GM12875 (cell line): ENCODE data around the gene DYNLL1.
A peak's percentile ranks its signal among the peaks of the same experiment; 100 is the strongest.

Source experiments
- H3K4me3 ChIP-seq: one replicate; pipeline ENCODE4 v1.5.1; 2011; ENCODE audit warnings: low read depth, low read length, control low read depth
- CTCF ChIP-seq: IDR thresholded peaks from 2 replicates; pipeline ENCODE4 v1.5.1; 2011; ENCODE audit warnings: low read depth, mild to moderate bottlenecking, control low read depth, inconsistent platforms, low read length, moderate library complexity, borderline replicate concordance; ENCODE audit not compliant: insufficient read depth

DYNLL1 gene

GRCh38 chr12:120534703-120535655 is 39.1 kb downstream of the DYNLL1 start:
- peak overlapping the region; percentile 93 for H3K4me3 ChIP-seq
- no peak for TF ChIP-seq CTCF

GRCh38 chr12:120536064-120536791 is 40.3 kb downstream of the DYNLL1 start:
- no peak for TF ChIP-seq CTCF
- H3K4me3 ChIP-seq: no peak overlapping the region

- TF ChIP-seq CTCF: no peak
- no peak overlapping the region for H3K4me3 ChIP-seq
Measured at GRCh38 chr12:120537856-120538220, 41.9 kb downstream of the DYNLL1 start.

- no peak for TF ChIP-seq CTCF
- no peak overlapping the region for H3K4me3 ChIP-seq
Measured at GRCh38 chr12:120538281-120539156, 42.6 kb downstream of the DYNLL1 start.

GRCh38 chr12:120539303-120539702 is 43.4 kb downstream of the DYNLL1 start:
- H3K4me3 ChIP-seq: no peak overlapping the region
- TF ChIP-seq CTCF: no peak

GRCh38 chr12:120540445-120540844 is 44.5 kb downstream of the DYNLL1 start:
- H3K4me3 ChIP-seq: no peak overlapping the region

More at GRCh38 chr12:120540445-120540844, 44.5 kb downstream of the DYNLL1 start:
- TF ChIP-seq CTCF: no peak
